HEK293 (cell line): ENCODE results near the gene PRSS22.
A peak's percentile ranks its signal among the peaks of the same experiment; 100 is the strongest.

Experiments
- CTCF ChIP-seq: fragments of 450-650 bp; formaldehyde crosslinking; IDR thresholded peaks from 2 replicates; pipeline ENCODE4 v1.5.1; 2016; ENCODE audit warnings: missing biosample characterization, missing genetic modification characterization
- GLIS1 ChIP-seq: fragments of 450-650 bp; formaldehyde crosslinking; IDR thresholded peaks from 2 replicates; pipeline ENCODE4 v1.5.1; 2016; ENCODE audit warnings: missing biosample characterization, missing genetic modification characterization
- HIC1 ChIP-seq: fragments of 450-650 bp; formaldehyde crosslinking; IDR thresholded peaks from 2 replicates; pipeline ENCODE4 v1.5.1; 2016; ENCODE audit warnings: missing biosample characterization, missing genetic modification characterization
- PATZ1 ChIP-seq: fragments of 450-650 bp; formaldehyde crosslinking; IDR thresholded peaks from 2 replicates; pipeline ENCODE4 v1.5.1; 2016; ENCODE audit warnings: missing biosample characterization, missing genetic modification characterization
- REST ChIP-seq: fragments of 450-650 bp; formaldehyde crosslinking; IDR thresholded peaks from 2 replicates; pipeline ENCODE4 v1.5.1; 2016; ENCODE audit warnings: missing biosample characterization, missing genetic modification characterization
- YY1 ChIP-seq: fragments of 450-650 bp; formaldehyde crosslinking; IDR thresholded peaks from 2 replicates; pipeline ENCODE4 v1.5.1; 2018; ENCODE audit warnings: missing biosample characterization, missing genetic modification characterization
- ZBTB10 ChIP-seq: fragments of 450-650 bp; formaldehyde crosslinking; IDR thresholded peaks from 2 replicates; pipeline ENCODE4 v1.5.1; 2016; ENCODE audit warnings: missing biosample characterization, missing genetic modification characterization
- ZBTB11 ChIP-seq: fragments of 450-650 bp; formaldehyde crosslinking; conservative IDR thresholded peaks from 2 replicates; pipeline ENCODE4 v1.5.1; 2016; ENCODE audit warnings: low read depth, missing biosample characterization, missing genetic modification characterization
- ZBTB20 ChIP-seq: fragments of 450-650 bp; formaldehyde crosslinking; IDR thresholded peaks from 2 replicates; pipeline ENCODE4 v1.5.1; 2016; ENCODE audit warnings: missing biosample characterization, missing genetic modification characterization
- ZBTB26 ChIP-seq: fragments of 450-650 bp; formaldehyde crosslinking; optimal IDR thresholded peaks from 2 replicates; pipeline ENCODE3; 2016; ENCODE audit warnings: missing biosample characterization, mild to moderate bottlenecking, missing genetic modification characterization
- ZBTB6 ChIP-seq: fragments of 450-650 bp; formaldehyde crosslinking; IDR thresholded peaks from 2 replicates; pipeline ENCODE4 v1.5.1; 2017; ENCODE audit warnings: missing biosample characterization, missing genetic modification characterization
- ZNF501 ChIP-seq: fragments of 450-650 bp; formaldehyde crosslinking; IDR thresholded peaks from 2 replicates; pipeline ENCODE4 v1.5.1; 2016; ENCODE audit warnings: missing biosample characterization, missing genetic modification characterization
- ZNF514 ChIP-seq: fragments of 450-650 bp; formaldehyde crosslinking; IDR thresholded peaks from 2 replicates; pipeline ENCODE4 v1.5.1; 2016; ENCODE audit warnings: missing biosample characterization, missing genetic modification characterization
- ZNF530 ChIP-seq: fragments of 450-650 bp; formaldehyde crosslinking; IDR thresholded peaks from 2 replicates; pipeline ENCODE4 v1.5.1; 2016; ENCODE audit warnings: low read depth, missing biosample characterization, missing genetic modification characterization
- ZNF654 ChIP-seq: fragments of 450-650 bp; formaldehyde crosslinking; IDR thresholded peaks from 2 replicates; pipeline ENCODE4 v1.5.1; 2016; ENCODE audit warnings: low read depth, missing biosample characterization, missing genetic modification characterization
- ZNF670 ChIP-seq: fragments of 450-650 bp; formaldehyde crosslinking; IDR thresholded peaks from 2 replicates; pipeline ENCODE4 v1.5.1; 2016; ENCODE audit warnings: missing biosample characterization, missing genetic modification characterization, low read depth
- ZNF837 ChIP-seq: fragments of 450-650 bp; formaldehyde crosslinking; IDR thresholded peaks from 2 replicates; pipeline ENCODE4 v1.5.1; 2016; ENCODE audit warnings: missing biosample characterization, missing genetic modification characterization

PRSS22 gene

GRCh38 chr16:2904100-2904921 lies 46.3 kb upstream of the PRSS22 start (continued):
- peak; percentile 46 for TF ChIP-seq ZBTB11 (tag by site-specific recombination)
- no peak for TF ChIP-seq ZNF670 (tag by site-specific recombination)
- TF ChIP-seq YY1 (tag by site-specific recombination) = peak; percentile 67
- TF ChIP-seq ZBTB10 = no peak
- TF ChIP-seq PATZ1 = peak; percentile 97
- no peak for TF ChIP-seq ZNF514 (tag by site-specific recombination)
- TF ChIP-seq ZNF530 = no peak
- TF ChIP-seq HIC1 = peak; percentile 78
- peak; percentile 32; the same call in 1 of the 2 replicates for TF ChIP-seq ZBTB6 (tag by site-specific recombination)
- peak; percentile 63; the same call in 1 of the 2 replicates for TF ChIP-seq ZNF501 (tag by site-specific recombination)
- TF ChIP-seq CTCF = peak; percentile 90
- peak; percentile 95 for TF ChIP-seq ZBTB26 (tag by site-specific recombination)
- TF ChIP-seq GLIS1 (tag by site-specific recombination) = peak; percentile 66
- TF ChIP-seq ZNF654 (tag by site-specific recombination) = peak; percentile 13; the same call in 1 of the 2 replicates
- peak; percentile 48; the same call in 1 of the 2 replicates for TF ChIP-seq ZBTB20 (tag by site-specific recombination)
- peak; percentile 12; the same call in 1 of the 2 replicates for TF ChIP-seq ZNF837 (tag by site-specific recombination)
- TF ChIP-seq REST (tag by site-specific recombination) = peak; percentile 67
